Measurements from ENCODE around the gene FNBP1.

GRCh38 chr9:129952337-129952736, 90.7 kb downstream of the FNBP1 start:
- TF ChIP-seq KAT7 (CRISPR knock-in tag; IDR thresholded peaks at IDR 0.05; ENCODE audit: borderline replicate concordance): no peak
- TF ChIP-seq MAX (CRISPR knock-in tag; IDR thresholded peaks at IDR 0.05): no peak
- no peak for TF ChIP-seq HMGXB4 (CRISPR knock-in tag; IDR thresholded peaks at IDR 0.05)
- no peak for TF ChIP-seq CREB1 (CRISPR knock-in tag; IDR thresholded peaks at IDR 0.05)
- no peak for TF ChIP-seq CTCF (IDR thresholded peaks at IDR 0.05)
- TF ChIP-seq E2F1 (CRISPR knock-in tag; IDR thresholded peaks at IDR 0.05): no peak
- TF ChIP-seq STAT6 (CRISPR knock-in tag; conservative IDR thresholded peaks at IDR 0.05; ENCODE audit: low read depth): no peak
- TF ChIP-seq ZNF263 (CRISPR knock-in tag; IDR thresholded peaks at IDR 0.05; ENCODE audit: low read depth): no peak
- TF ChIP-seq ZNF232 (CRISPR knock-in tag; IDR thresholded peaks at IDR 0.05): no peak
- TF ChIP-seq IRF1 (CRISPR knock-in tag; IDR thresholded peaks at IDR 0.05): no peak
- TF ChIP-seq CREM (CRISPR knock-in tag; IDR thresholded peaks at IDR 0.05): no peak
- TF ChIP-seq ELF4 (CRISPR knock-in tag; IDR thresholded peaks at IDR 0.05; ENCODE audit: low read depth): no peak
- no peak for TF ChIP-seq PREB (CRISPR knock-in tag; IDR thresholded peaks at IDR 0.05; ENCODE audit: borderline replicate concordance)
